Measurements from ENCODE around the gene DGKZ.
A peak's percentile ranks its signal among the peaks of the same experiment; 100 is the strongest.

Gene DGKZ

GRCh38 chr11:46351606-46352005, 4.3 kb downstream of the DGKZ start:
- no peak overlapping the region for H3K4me3 ChIP-seq (ENCODE audit: low read depth, low read length)
- no peak for DNase-seq (ENCODE audit: low read depth)
- no peak for TF ChIP-seq CTCF (conservative IDR thresholded peaks at IDR 0.05; ENCODE audit: low read depth, low read length)

GRCh38 chr11:46352063-46352841, 5.0 kb downstream of the DGKZ start:
- no peak overlapping the region for H3K4me3 ChIP-seq (ENCODE audit: low read depth, low read length)
- peak; percentile 69 for DNase-seq (ENCODE audit: low read depth)
- peak; percentile 93 for TF ChIP-seq CTCF (conservative IDR thresholded peaks at IDR 0.05; ENCODE audit: low read depth, low read length)

GRCh38 chr11:46353698-46354097, 6.4 kb downstream of the DGKZ start:
- TF ChIP-seq CTCF (conservative IDR thresholded peaks at IDR 0.05; ENCODE audit: low read depth, low read length) = no peak
- DNase-seq (ENCODE audit: low read depth) = no peak
- no peak overlapping the region for H3K4me3 ChIP-seq (ENCODE audit: low read depth, low read length)

GRCh38 chr11:46356924-46357482, 9.7 kb downstream of the DGKZ start:
- H3K4me3 ChIP-seq (ENCODE audit: low read depth, low read length) = no peak overlapping the region
- DNase-seq (ENCODE audit: low read depth) = peak; percentile 92
- TF ChIP-seq CTCF (conservative IDR thresholded peaks at IDR 0.05; ENCODE audit: low read depth, low read length) = no peak

- H3K4me3 ChIP-seq (ENCODE audit: low read depth, low read length) = no peak overlapping the region
- DNase-seq (ENCODE audit: low read depth) = peak; percentile 56
- no peak for TF ChIP-seq CTCF (conservative IDR thresholded peaks at IDR 0.05; ENCODE audit: low read depth, low read length)
Measured at GRCh38 chr11:46357483-46357936, 10.2 kb downstream of the DGKZ start.

- no peak for TF ChIP-seq CTCF (conservative IDR thresholded peaks at IDR 0.05; ENCODE audit: low read depth, low read length)
- no peak overlapping the region for H3K4me3 ChIP-seq (ENCODE audit: low read depth, low read length)
- no peak for DNase-seq (ENCODE audit: low read depth)
Measured at GRCh38 chr11:46359953-46360352, 12.7 kb downstream of the DGKZ start.

GRCh38 chr11:46360878-46361277, 13.6 kb downstream of the DGKZ start:
- no peak overlapping the region for H3K4me3 ChIP-seq (ENCODE audit: low read depth, low read length)
- peak; percentile 39 for DNase-seq (ENCODE audit: low read depth)
- no peak for TF ChIP-seq CTCF (conservative IDR thresholded peaks at IDR 0.05; ENCODE audit: low read depth, low read length)

Data from choroid plexus epithelial cell (primary cell).